ENCODE data around the gene GLIS1.
A peak's percentile ranks its signal among the peaks of the same experiment; 100 is the strongest.

Gene GLIS1

DNA sequence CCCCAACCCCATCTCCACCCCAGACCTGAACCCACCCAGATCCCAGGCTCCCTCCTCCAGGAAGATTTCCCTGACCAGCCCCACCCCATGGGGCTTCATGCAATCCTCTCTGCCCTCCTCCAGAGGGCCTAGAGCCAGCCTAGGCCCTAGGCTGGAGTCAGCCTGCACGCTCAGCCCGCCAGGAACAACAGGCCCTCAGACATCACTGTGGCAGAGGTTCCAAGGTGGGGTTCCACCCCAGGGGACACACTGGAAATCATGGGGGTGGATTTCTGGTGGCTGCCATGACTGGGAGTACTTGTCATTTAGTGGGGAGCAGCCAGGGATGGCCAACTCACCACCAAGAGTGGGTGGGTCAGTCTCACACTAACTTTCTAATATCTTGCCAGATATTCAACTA, 122.0 kb downstream of the GLIS1 start:
- no peak overlapping the region for H2BK120ac ChIP-seq (ENCODE audit: low read depth, low read length)
- H3K9ac ChIP-seq (ENCODE audit: low read length), result no peak overlapping the region
- no peak overlapping the region for H3K4ac ChIP-seq (ENCODE audit: low read depth in 1 of 2, low read length in 2 of 2)
- H3K27me3 ChIP-seq (ENCODE audit: control insufficient read depth in 1 of 2, insufficient read depth in 1 of 2, low read length in 2 of 2), result peaks cover 0 to 6% of the 10 kb centered on the region in 2 experiments
- H3K79me1 ChIP-seq (replicated peaks; ENCODE audit: low read length, poor library complexity, severe bottlenecking), result peaks cover 47% of the 10 kb centered on the region
- H2AFZ ChIP-seq (ENCODE audit: low read depth, low read length), result no peak overlapping the region
- no peak overlapping the region for H2BK5ac ChIP-seq (ENCODE audit: low read depth, low read length, poor library complexity, severe bottlenecking)
- H3K27ac ChIP-seq (ENCODE audit: low read length, poor library complexity, severe bottlenecking), result no peak overlapping the region
- H3K18ac ChIP-seq (ENCODE audit: low read depth in 1 of 2, low read length in 2 of 2), result no peak overlapping the region
- no peak overlapping the region for H2BK12ac ChIP-seq (ENCODE audit: low read length in 2 of 2)
- H4K8ac ChIP-seq (ENCODE audit: low read length), result no peak overlapping the region
- 73% methylated on average over 2 of the region's 2 CpGs for WGBS
- DNase-seq, result peak; percentile 4
- H2BK15ac ChIP-seq (ENCODE audit: low read depth, poor library complexity, severe bottlenecking), result no peak overlapping the region
- H3K14ac ChIP-seq (ENCODE audit: low read length in 2 of 2), result no peak overlapping the region
- H3K9me3 ChIP-seq (ENCODE audit: control insufficient read depth, low read length), result peaks cover under 1% of the 10 kb centered on the region
- no peak overlapping the region for H3K23ac ChIP-seq (ENCODE audit: low read length in 2 of 2)
- H4K91ac ChIP-seq (ENCODE audit: low read length), result no peak overlapping the region
- H3K4me3 ChIP-seq (ENCODE audit: insufficient read depth in 1 of 2, low read depth in 1 of 2, low read length in 2 of 2), result no peak overlapping the region
- H2AK5ac ChIP-seq (ENCODE audit: low read length, severe bottlenecking), result no peak overlapping the region
- peaks cover 0 to 20% of the 10 kb centered on the region in 2 experiments for H3K36me3 ChIP-seq (ENCODE audit: control insufficient read depth in 1 of 2, insufficient read depth in 2 of 2, low read depth in 1 of 2, low read length in 2 of 2)
- H3K4me1 ChIP-seq (ENCODE audit: control insufficient read depth, insufficient read depth, low read depth, low read length), result peaks cover 10% of the 10 kb centered on the region
- H3K4me2 ChIP-seq (ENCODE audit: low read length, poor library complexity, severe bottlenecking), result no peak overlapping the region

DNA sequence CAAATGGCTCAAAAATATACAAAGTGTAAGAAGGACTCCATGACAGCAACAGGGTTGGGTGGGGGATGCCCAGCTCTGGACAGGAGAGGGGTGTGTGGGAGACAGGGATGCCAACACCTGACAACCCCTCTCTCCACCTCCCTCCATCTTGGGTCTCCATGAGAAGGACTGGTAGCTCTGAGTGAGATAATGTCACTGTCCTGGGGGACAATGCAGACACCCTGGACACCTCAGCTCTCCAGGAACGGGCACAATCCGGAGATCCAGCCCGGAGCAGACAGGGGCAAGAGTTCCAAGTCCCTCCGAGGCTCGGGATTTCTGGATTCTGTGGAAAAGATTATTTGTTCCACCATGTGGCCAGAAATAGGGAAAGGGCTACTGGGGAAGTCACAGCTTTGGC, 122.5 kb downstream of the GLIS1 start:
- no peak overlapping the region for H3K23ac ChIP-seq (ENCODE audit: low read length in 2 of 2)
- peaks cover 0 to 6% of the 10 kb centered on the region in 2 experiments for H3K27me3 ChIP-seq (ENCODE audit: control insufficient read depth in 1 of 2, insufficient read depth in 1 of 2, low read length in 2 of 2)
- 100% methylated on average over 2 of the region's 5 CpGs for WGBS
- peaks cover 48% of the 10 kb centered on the region for H3K79me1 ChIP-seq (replicated peaks; ENCODE audit: low read length, poor library complexity, severe bottlenecking)
- H3K9ac ChIP-seq (ENCODE audit: low read length), result no peak overlapping the region
- H2BK120ac ChIP-seq (ENCODE audit: low read depth, low read length), result no peak overlapping the region
- H3K27ac ChIP-seq (ENCODE audit: low read length, poor library complexity, severe bottlenecking), result no peak overlapping the region
- peaks cover 4% of the 10 kb centered on the region for H3K9me3 ChIP-seq (ENCODE audit: control insufficient read depth, low read length)
- no peak overlapping the region for H2AK5ac ChIP-seq (ENCODE audit: low read length, severe bottlenecking)
- no peak overlapping the region for H4K91ac ChIP-seq (ENCODE audit: low read length)
- no peak for DNase-seq
- H3K4me3 ChIP-seq (ENCODE audit: insufficient read depth in 1 of 2, low read depth in 1 of 2, low read length in 2 of 2), result no peak overlapping the region
- H4K8ac ChIP-seq (ENCODE audit: low read length), result no peak overlapping the region
- H2AFZ ChIP-seq (ENCODE audit: low read depth, low read length), result no peak overlapping the region
- no peak overlapping the region for H2BK12ac ChIP-seq (ENCODE audit: low read length in 2 of 2)
- no peak overlapping the region for H2BK15ac ChIP-seq (ENCODE audit: low read depth, poor library complexity, severe bottlenecking)
- no peak overlapping the region for H3K4ac ChIP-seq (ENCODE audit: low read depth in 1 of 2, low read length in 2 of 2)
- no peak overlapping the region for H3K4me2 ChIP-seq (ENCODE audit: low read length, poor library complexity, severe bottlenecking)
- peaks cover 0 to 20% of the 10 kb centered on the region in 2 experiments for H3K36me3 ChIP-seq (ENCODE audit: control insufficient read depth in 1 of 2, insufficient read depth in 2 of 2, low read depth in 1 of 2, low read length in 2 of 2)
- H3K14ac ChIP-seq (ENCODE audit: low read length in 2 of 2), result no peak overlapping the region
- no peak overlapping the region for H3K18ac ChIP-seq (ENCODE audit: low read depth in 1 of 2, low read length in 2 of 2)
- no peak overlapping the region for H2BK5ac ChIP-seq (ENCODE audit: low read depth, low read length, poor library complexity, severe bottlenecking)
- H3K4me1 ChIP-seq (ENCODE audit: control insufficient read depth, insufficient read depth, low read depth, low read length), result peaks cover 10% of the 10 kb centered on the region

DNA sequence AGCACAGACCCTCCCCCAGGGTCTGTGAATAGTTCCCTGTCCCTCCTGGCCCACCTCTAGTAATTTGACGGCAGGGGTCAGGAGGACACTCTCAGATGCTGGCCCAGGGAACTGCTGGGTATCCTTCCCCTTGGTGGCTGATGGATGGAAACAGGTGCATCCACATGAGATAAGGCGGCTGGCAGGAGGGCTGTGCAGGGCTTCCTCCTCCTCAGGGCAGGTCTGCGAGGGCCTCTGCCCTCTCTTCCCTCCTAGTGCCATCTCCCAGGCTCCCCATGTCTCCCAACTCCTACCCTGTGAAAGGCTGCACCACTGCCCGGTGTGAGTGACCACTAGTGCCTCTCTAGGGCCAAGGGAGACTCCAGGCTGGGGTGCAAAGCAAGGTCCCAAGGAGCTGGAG, 123.9 kb downstream of the GLIS1 start:
- WGBS, result 82% methylated on average over 2 of the region's 4 CpGs
- H3K23ac ChIP-seq (ENCODE audit: low read length in 2 of 2), result no peak overlapping the region

DNA sequence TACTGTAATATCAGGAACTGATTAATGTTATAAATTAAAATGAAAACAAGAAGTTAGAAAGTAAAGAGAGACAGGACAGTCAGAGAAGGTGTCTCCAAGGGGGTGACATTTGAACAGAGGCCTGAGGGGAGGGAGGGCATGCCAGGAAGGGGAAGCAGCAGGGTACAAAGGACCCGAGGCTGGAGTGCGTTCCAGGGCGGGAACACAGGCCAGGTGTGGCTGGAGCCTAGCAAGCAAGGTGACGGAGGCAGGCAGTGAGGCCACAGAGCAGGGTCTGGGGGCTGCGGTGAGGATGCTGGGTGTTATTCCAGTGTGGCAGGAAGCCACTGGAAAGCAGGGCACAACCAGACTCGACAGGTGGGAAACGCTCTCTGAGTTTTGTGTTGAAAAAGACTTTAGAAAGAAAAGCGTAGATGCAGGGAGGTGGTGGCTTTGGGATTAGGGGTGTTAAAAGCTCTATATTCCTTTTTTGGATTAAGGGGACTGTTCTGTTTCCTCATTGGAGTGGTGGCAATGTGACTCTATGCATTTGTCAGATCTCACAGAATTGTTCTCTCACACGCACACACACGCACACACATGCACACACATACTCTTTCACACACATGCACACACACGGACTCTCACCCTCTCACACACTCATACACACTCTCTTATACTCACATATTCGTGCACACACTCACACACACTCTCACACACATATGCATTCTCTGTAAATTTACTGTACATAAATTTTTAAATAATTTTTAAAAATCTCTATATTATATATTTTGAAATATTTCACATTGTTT, 124.5 kb downstream of the GLIS1 start:
- H3K27me3 ChIP-seq (ENCODE audit: control insufficient read depth in 1 of 2, insufficient read depth in 1 of 2, low read length in 2 of 2), result peaks cover 0 to 2% of the 10 kb centered on the region in 2 experiments
- no peak overlapping the region for H3K4ac ChIP-seq (ENCODE audit: low read depth in 1 of 2, low read length in 2 of 2)
- H3K9ac ChIP-seq (ENCODE audit: low read length), result no peak overlapping the region
- H3K27ac ChIP-seq (ENCODE audit: low read length, poor library complexity, severe bottlenecking), result no peak overlapping the region
- H4K91ac ChIP-seq (ENCODE audit: low read length), result no peak overlapping the region
- no peak overlapping the region for H3K23ac ChIP-seq (ENCODE audit: low read length in 2 of 2)
- no peak overlapping the region for H2AFZ ChIP-seq (ENCODE audit: low read depth, low read length)
- no peak overlapping the region for H2AK5ac ChIP-seq (ENCODE audit: low read length, severe bottlenecking)
- H2BK5ac ChIP-seq (ENCODE audit: low read depth, low read length, poor library complexity, severe bottlenecking), result no peak overlapping the region
- H2BK120ac ChIP-seq (ENCODE audit: low read depth, low read length), result no peak overlapping the region
- H3K4me3 ChIP-seq (ENCODE audit: insufficient read depth in 1 of 2, low read depth in 1 of 2, low read length in 2 of 2), result no peak overlapping the region
- peaks cover 24% of the 10 kb centered on the region for H3K9me3 ChIP-seq (ENCODE audit: control insufficient read depth, low read length)
- no peak overlapping the region for H3K4me2 ChIP-seq (ENCODE audit: low read length, poor library complexity, severe bottlenecking)
- H3K36me3 ChIP-seq (ENCODE audit: control insufficient read depth in 1 of 2, insufficient read depth in 2 of 2, low read depth in 1 of 2, low read length in 2 of 2), result peaks cover 0 to 9% of the 10 kb centered on the region in 2 experiments
- H3K4me1 ChIP-seq (ENCODE audit: control insufficient read depth, insufficient read depth, low read depth, low read length), result peaks cover 9% of the 10 kb centered on the region
- no peak overlapping the region for H2BK15ac ChIP-seq (ENCODE audit: low read depth, poor library complexity, severe bottlenecking)
- no peak overlapping the region for H3K18ac ChIP-seq (ENCODE audit: low read depth in 1 of 2, low read length in 2 of 2)
- no peak overlapping the region for H4K8ac ChIP-seq (ENCODE audit: low read length)
- H3K14ac ChIP-seq (ENCODE audit: low read length in 2 of 2), result peak overlapping the region in 1 of 2 experiments; percentile 66
- H2BK12ac ChIP-seq (ENCODE audit: low read length in 2 of 2), result no peak overlapping the region
- peaks cover 34% of the 10 kb centered on the region for H3K79me1 ChIP-seq (replicated peaks; ENCODE audit: low read length, poor library complexity, severe bottlenecking)
- WGBS, result 78% methylated on average over 12 of the region's 12 CpGs
- no peak for DNase-seq

More for the DNA sequence above, 123.9 kb downstream of the GLIS1 start:
- peaks cover 10% of the 10 kb centered on the region for H3K4me1 ChIP-seq (ENCODE audit: control insufficient read depth, insufficient read depth, low read depth, low read length)
- H3K4ac ChIP-seq (ENCODE audit: low read depth in 1 of 2, low read length in 2 of 2), result no peak overlapping the region
- peaks cover 41% of the 10 kb centered on the region for H3K79me1 ChIP-seq (replicated peaks; ENCODE audit: low read length, poor library complexity, severe bottlenecking)
- no peak overlapping the region for H3K18ac ChIP-seq (ENCODE audit: low read depth in 1 of 2, low read length in 2 of 2)
- no peak overlapping the region for H3K4me3 ChIP-seq (ENCODE audit: insufficient read depth in 1 of 2, low read depth in 1 of 2, low read length in 2 of 2)
- H4K91ac ChIP-seq (ENCODE audit: low read length), result peak overlapping the region; percentile 4
- no peak overlapping the region for H3K14ac ChIP-seq (ENCODE audit: low read length in 2 of 2)
- H3K36me3 ChIP-seq (ENCODE audit: control insufficient read depth in 1 of 2, insufficient read depth in 2 of 2, low read depth in 1 of 2, low read length in 2 of 2), result peaks cover 0 to 15% of the 10 kb centered on the region in 2 experiments
- H2AFZ ChIP-seq (ENCODE audit: low read depth, low read length), result no peak overlapping the region
- no peak overlapping the region for H4K8ac ChIP-seq (ENCODE audit: low read length)
- H3K9ac ChIP-seq (ENCODE audit: low read length), result no peak overlapping the region
- no peak overlapping the region for H2BK120ac ChIP-seq (ENCODE audit: low read depth, low read length)
- H2AK5ac ChIP-seq (ENCODE audit: low read length, severe bottlenecking), result no peak overlapping the region
- H2BK15ac ChIP-seq (ENCODE audit: low read depth, poor library complexity, severe bottlenecking), result no peak overlapping the region
- H2BK12ac ChIP-seq (ENCODE audit: low read length in 2 of 2), result no peak overlapping the region
- H3K9me3 ChIP-seq (ENCODE audit: control insufficient read depth, low read length), result peaks cover 17% of the 10 kb centered on the region
- H3K27me3 ChIP-seq (ENCODE audit: control insufficient read depth in 1 of 2, insufficient read depth in 1 of 2, low read length in 2 of 2), result peaks cover 0 to 6% of the 10 kb centered on the region in 2 experiments
- no peak overlapping the region for H3K27ac ChIP-seq (ENCODE audit: low read length, poor library complexity, severe bottlenecking)
- H2BK5ac ChIP-seq (ENCODE audit: low read depth, low read length, poor library complexity, severe bottlenecking), result no peak overlapping the region
- H3K4me2 ChIP-seq (ENCODE audit: low read length, poor library complexity, severe bottlenecking), result no peak overlapping the region
- DNase-seq, result no peak
